Measurements from ENCODE around the gene CACNA1D. TPM values are rescaled to one million over a fixed set of nuclear protein-coding genes. Genes with fewer than 3 reads are reported as not detected.

Gene CACNA1D
- total RNA-seq, 1 experiment from 2014 or later: not detected

DNA sequence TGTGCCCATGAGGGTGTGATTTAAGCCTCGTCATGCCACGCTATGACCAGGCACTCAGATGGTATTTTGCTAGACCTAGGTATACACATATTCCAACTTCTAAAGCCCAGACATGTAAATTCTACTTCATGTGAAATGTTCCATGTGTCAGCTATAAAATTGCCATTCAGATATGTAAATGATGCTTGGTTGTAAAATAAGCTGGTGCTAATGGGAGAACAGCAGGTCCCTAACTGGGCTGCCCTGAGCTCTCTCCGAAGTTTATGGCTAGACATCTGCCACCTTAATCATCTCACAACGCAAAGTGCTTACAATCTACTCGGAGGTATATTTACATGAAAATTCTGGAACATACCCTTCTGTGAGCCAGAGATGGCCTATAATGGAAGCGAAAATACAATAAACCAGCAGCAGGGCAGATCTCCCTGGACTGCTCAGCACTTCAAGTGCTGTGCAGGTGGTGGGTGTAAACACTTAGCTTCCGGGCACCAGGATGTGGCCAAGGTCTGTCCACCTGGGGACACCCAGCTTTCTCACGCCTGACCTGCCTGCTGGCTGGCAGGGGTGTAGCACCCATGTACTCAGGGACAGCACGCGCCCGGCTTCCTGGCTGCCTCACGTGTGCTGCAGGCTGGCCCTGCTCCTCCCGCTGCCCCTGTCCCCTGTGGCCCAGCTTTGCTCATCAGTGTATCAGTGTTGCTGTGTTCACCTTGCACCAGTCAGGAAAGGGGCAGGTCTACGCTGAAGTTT, 269.8 kb downstream of the CACNA1D start:
- H3K36me3 ChIP-seq: no peaks in the 10 kb centered on the region
- H3K4me1 ChIP-seq (replicated peaks): no peaks in the 10 kb centered on the region
- no peaks in the 10 kb centered on the region for H3K27me3 ChIP-seq (replicated peaks)
- no peak overlapping the region for H3K27ac ChIP-seq
- no peak overlapping the region for H3K4me3 ChIP-seq
- no peak for DNase-seq (ENCODE audit: low read depth in 1 of 2, low spot score in 2 of 2)
- no peaks in the 10 kb centered on the region for H3K9me3 ChIP-seq (replicated peaks)

GRCh38 chr3:53765753-53766152, 271.3 kb downstream of the CACNA1D start:
- Histone ChIP-seq H3K4me3 (no peak overlapping the region), H3K27me3 (replicated peaks) (no peaks in the 10 kb centered on the region; the same call in 1 of the 2 replicates)

GRCh38 chr3:53766706-53767105, 272.3 kb downstream of the CACNA1D start:
- Histone ChIP-seq H3K27ac (no peak overlapping the region), H3K27me3 (replicated peaks) (no peaks in the 10 kb centered on the region; the same call in 1 of the 2 replicates), H3K36me3 (no peaks in the 10 kb centered on the region), H3K4me1 (replicated peaks) (no peaks in the 10 kb centered on the region), H3K4me3 (no peak overlapping the region), H3K9me3 (replicated peaks) (no peaks in the 10 kb centered on the region)
- DNase-seq (ENCODE audit: low read depth in 1 of 2, low spot score in 2 of 2): no peak

More at GRCh38 chr3:53765753-53766152, 271.3 kb downstream of the CACNA1D start:
- no peak for DNase-seq (ENCODE audit: low read depth in 1 of 2, low spot score in 2 of 2)
- no peak overlapping the region for H3K27ac ChIP-seq
- no peaks in the 10 kb centered on the region for H3K36me3 ChIP-seq
- no peaks in the 10 kb centered on the region for H3K9me3 ChIP-seq (replicated peaks)
- H3K4me1 ChIP-seq (replicated peaks): no peaks in the 10 kb centered on the region

- no peak for DNase-seq (ENCODE audit: low read depth in 1 of 2, low spot score in 2 of 2)
- no peak overlapping the region for H3K27ac ChIP-seq
Observed at GRCh38 chr3:53768478-53769459, 274.4 kb downstream of the CACNA1D start.

GRCh38 chr3:53772562-53772961, 278.2 kb downstream of the CACNA1D start:
- Histone ChIP-seq H3K9me3 (replicated peaks) (no peaks in the 10 kb centered on the region), H3K27me3 (replicated peaks) (no peaks in the 10 kb centered on the region; the same call in none of the 2 replicates), H3K4me3 (no peak overlapping the region), H3K36me3 (no peaks in the 10 kb centered on the region), H3K4me1 (replicated peaks) (no peaks in the 10 kb centered on the region), H3K27ac (no peak overlapping the region)
- no peak for DNase-seq (ENCODE audit: low read depth in 1 of 2, low spot score in 2 of 2)

More at GRCh38 chr3:53768478-53769459, 274.4 kb downstream of the CACNA1D start:
- no peak overlapping the region for H3K4me3 ChIP-seq
- no peaks in the 10 kb centered on the region; the same call in none of the 2 replicates for H3K27me3 ChIP-seq (replicated peaks)
- no peaks in the 10 kb centered on the region for H3K4me1 ChIP-seq (replicated peaks)
- no peaks in the 10 kb centered on the region for H3K36me3 ChIP-seq
- no peaks in the 10 kb centered on the region for H3K9me3 ChIP-seq (replicated peaks)

DNA sequence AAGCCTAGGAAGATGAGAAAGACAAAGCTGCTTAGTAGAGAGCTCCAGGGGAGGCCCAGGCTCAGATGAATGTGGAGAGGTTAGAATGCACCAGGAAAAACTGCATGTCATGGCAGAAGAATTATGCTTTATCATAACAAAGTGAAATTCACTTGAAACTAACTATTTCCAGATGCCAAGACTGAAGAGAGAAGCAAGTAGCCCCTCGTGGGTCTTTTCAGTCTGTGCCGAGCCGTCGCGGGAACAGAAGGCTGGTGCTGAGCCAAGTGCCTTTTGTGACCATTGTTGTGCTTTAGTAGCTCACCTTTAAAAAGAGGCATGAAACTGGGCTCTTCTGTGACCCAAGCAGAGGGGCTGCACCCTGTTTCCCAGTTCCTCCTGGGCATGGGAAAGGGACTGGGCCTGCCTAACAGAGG, 278.6 kb downstream of the CACNA1D start:
- Histone ChIP-seq H3K9me3 (replicated peaks) (no peaks in the 10 kb centered on the region), H3K36me3 (no peaks in the 10 kb centered on the region), H3K4me1 (replicated peaks) (no peaks in the 10 kb centered on the region), H3K27ac (no peak overlapping the region), H3K4me3 (no peak overlapping the region), H3K27me3 (replicated peaks) (no peaks in the 10 kb centered on the region; the same call in none of the 2 replicates)
- DNase-seq (ENCODE audit: low read depth in 1 of 2, low spot score in 2 of 2): no peak

- DNase-seq (ENCODE audit: low read depth in 1 of 2, low spot score in 2 of 2): no peak
- Histone ChIP-seq H3K9me3 (replicated peaks) (no peaks in the 10 kb centered on the region), H3K27ac (no peak overlapping the region), H3K4me3 (no peak overlapping the region), H3K36me3 (no peaks in the 10 kb centered on the region), H3K27me3 (replicated peaks) (no peaks in the 10 kb centered on the region; the same call in none of the 2 replicates), H3K4me1 (replicated peaks) (no peaks in the 10 kb centered on the region)
Observed at GRCh38 chr3:53773611-53774368, 279.4 kb downstream of the CACNA1D start.

GRCh38 chr3:53774414-53774813, 280.0 kb downstream of the CACNA1D start:
- H3K36me3 ChIP-seq: no peaks in the 10 kb centered on the region
- no peaks in the 10 kb centered on the region; the same call in none of the 2 replicates for H3K27me3 ChIP-seq (replicated peaks)
- no peak overlapping the region for H3K4me3 ChIP-seq
- no peak for DNase-seq (ENCODE audit: low read depth in 1 of 2, low spot score in 2 of 2)
- no peaks in the 10 kb centered on the region for H3K4me1 ChIP-seq (replicated peaks)
- H3K9me3 ChIP-seq (replicated peaks): no peaks in the 10 kb centered on the region
- H3K27ac ChIP-seq: no peak overlapping the region

DNA sequence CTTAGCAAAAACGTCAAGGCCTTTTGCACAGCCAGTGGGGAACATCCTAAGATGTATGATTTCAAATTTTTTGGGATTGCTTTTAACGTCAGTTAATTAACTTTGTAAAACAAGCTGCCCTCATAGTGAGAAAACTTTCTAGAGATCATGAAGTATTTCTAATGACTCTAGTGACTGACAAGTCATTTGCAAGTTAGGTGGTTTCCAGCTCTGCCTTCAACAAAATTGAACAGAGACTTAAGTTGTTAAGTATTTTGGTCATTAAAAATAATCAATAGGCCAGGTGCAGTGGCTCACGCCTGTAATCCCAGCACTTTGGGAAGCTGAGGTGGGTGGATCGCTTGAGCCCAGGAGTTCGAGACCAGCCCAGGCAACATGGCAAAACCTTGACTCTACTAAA, 280.6 kb downstream of the CACNA1D start:
- Histone ChIP-seq H3K4me3 (no peak overlapping the region), H3K27me3 (replicated peaks) (no peaks in the 10 kb centered on the region; the same call in none of the 2 replicates), H3K27ac (no peak overlapping the region), H3K4me1 (replicated peaks) (no peaks in the 10 kb centered on the region), H3K9me3 (replicated peaks) (no peaks in the 10 kb centered on the region), H3K36me3 (no peaks in the 10 kb centered on the region)
- DNase-seq (ENCODE audit: low read depth in 1 of 2, low spot score in 2 of 2): no peak

GRCh38 chr3:53775834-53776251, 281.4 kb downstream of the CACNA1D start:
- Histone ChIP-seq H3K27ac (no peak overlapping the region), H3K36me3 (no peaks in the 10 kb centered on the region), H3K27me3 (replicated peaks) (no peaks in the 10 kb centered on the region; the same call in 1 of the 2 replicates), H3K4me1 (replicated peaks) (no peaks in the 10 kb centered on the region), H3K9me3 (replicated peaks) (no peaks in the 10 kb centered on the region), H3K4me3 (no peak overlapping the region)
- DNase-seq (ENCODE audit: low read depth in 1 of 2, low spot score in 2 of 2): no peak

DNA sequence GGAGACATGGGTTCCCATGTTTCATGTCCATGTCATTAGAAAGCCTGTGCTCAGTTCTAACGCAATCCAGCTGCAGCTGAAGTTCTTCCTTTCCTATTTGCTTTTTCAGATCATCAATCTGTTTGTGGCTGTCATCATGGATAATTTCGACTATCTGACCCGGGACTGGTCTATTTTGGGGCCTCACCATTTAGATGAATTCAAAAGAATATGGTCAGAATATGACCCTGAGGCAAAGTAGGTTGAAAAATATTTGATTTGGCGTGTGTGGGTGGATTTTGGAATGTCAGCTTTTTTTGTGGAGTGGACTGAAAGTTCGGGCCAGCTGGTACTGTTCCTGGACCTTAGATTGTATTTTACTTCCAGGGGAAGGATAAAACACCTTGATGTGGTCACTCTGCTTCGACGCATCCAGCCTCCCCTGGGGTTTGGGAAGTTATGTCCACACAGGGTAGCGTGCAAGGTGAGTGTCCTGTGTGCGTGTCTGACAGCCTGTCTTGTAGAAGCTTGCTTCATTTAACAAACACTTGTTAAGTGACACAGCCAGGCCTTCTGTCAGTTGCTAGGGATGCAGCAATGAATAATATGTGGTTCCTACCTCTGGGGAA, 282.2 kb downstream of the CACNA1D start:
- H3K4me3 ChIP-seq: no peak overlapping the region

GRCh38 chr3:53777468-53777867, 283.1 kb downstream of the CACNA1D start:
- H3K27me3 ChIP-seq (replicated peaks): no peaks in the 10 kb centered on the region; the same call in 1 of the 2 replicates
- no peak overlapping the region for H3K27ac ChIP-seq
- no peak overlapping the region for H3K4me3 ChIP-seq
- no peak for DNase-seq (ENCODE audit: low read depth in 1 of 2, low spot score in 2 of 2)
- no peaks in the 10 kb centered on the region for H3K9me3 ChIP-seq (replicated peaks)
- H3K36me3 ChIP-seq: no peaks in the 10 kb centered on the region
- no peaks in the 10 kb centered on the region for H3K4me1 ChIP-seq (replicated peaks)

More for the DNA sequence above, 282.2 kb downstream of the CACNA1D start:
- Histone ChIP-seq H3K27ac (no peak overlapping the region), H3K9me3 (replicated peaks) (no peaks in the 10 kb centered on the region), H3K27me3 (replicated peaks) (no peaks in the 10 kb centered on the region; the same call in 1 of the 2 replicates), H3K36me3 (no peaks in the 10 kb centered on the region), H3K4me1 (replicated peaks) (no peaks in the 10 kb centered on the region)
- DNase-seq (ENCODE audit: low read depth in 1 of 2, low spot score in 2 of 2): no peak

DNA sequence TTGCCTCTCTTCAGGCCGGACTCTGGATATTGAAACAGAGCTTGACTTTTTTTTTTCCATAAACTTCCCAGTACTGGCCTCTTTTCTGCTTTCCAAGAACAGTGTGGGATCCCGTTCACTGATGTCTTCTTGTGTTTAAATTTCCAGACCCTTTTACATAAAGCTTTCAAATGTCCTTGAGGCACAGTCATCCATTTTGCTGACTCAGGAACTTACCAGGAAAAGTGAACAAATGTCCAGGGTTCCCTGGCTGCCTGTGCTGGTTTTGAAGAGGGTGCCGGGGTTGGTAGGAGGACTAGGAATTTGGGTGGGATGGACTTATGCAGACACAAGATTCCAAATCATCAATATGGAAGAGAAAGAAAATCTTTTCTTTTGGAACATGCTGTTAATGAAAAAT, 283.7 kb downstream of the CACNA1D start:
- no peak for DNase-seq (ENCODE audit: low read depth in 1 of 2, low spot score in 2 of 2)
- no peaks in the 10 kb centered on the region for H3K36me3 ChIP-seq
- no peaks in the 10 kb centered on the region for H3K9me3 ChIP-seq (replicated peaks)
- H3K27me3 ChIP-seq (replicated peaks): no peaks in the 10 kb centered on the region; the same call in 1 of the 2 replicates
- H3K27ac ChIP-seq: no peak overlapping the region
- H3K4me1 ChIP-seq (replicated peaks): no peaks in the 10 kb centered on the region
- H3K4me3 ChIP-seq: no peak overlapping the region
